ENCODE results near the gene RAB40C. TPM values are rescaled to one million over a fixed set of nuclear protein-coding genes. Genes with fewer than 3 reads are reported as not detected.

Gene RAB40C
- total RNA-seq, 4 donors from 2014 or later = 17.7 to 28.3 (median 22.1) TPM

DNA sequence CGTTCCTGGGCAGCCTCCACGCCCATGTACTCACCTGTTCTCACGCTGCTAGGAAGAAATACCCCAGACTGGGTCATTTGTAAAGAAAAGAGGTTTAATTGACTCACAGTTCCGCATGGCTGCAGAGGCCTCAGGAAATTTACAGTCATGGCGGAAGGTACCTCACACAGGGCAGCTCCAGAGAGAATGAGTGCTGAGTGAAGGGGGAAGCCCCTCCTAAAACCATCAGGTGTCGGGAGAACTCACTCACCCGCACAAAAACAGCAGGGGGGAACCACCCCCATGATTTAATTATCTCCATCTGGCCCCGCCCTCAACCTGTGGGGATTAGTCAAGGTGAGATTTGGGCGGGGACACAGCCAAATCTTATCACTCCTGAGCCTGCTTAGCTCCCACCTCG lies 18.2 kb downstream of the RAB40C start:
- Histone ChIP-seq H3K36me3 (peaks cover 0 to 5% of the 10 kb centered on the region in 2 donors), H3K27me3 (no peaks in the 10 kb centered on the region), H3K4me1 (peaks cover 0 to 10% (median 2%) of the 10 kb centered on the region in 3 donors), H3K9me3 (no peaks in the 10 kb centered on the region), H3K27ac (no peak overlapping the region), H3K4me3 (no peak overlapping the region)
- TF ChIP-seq, protein P1, sequence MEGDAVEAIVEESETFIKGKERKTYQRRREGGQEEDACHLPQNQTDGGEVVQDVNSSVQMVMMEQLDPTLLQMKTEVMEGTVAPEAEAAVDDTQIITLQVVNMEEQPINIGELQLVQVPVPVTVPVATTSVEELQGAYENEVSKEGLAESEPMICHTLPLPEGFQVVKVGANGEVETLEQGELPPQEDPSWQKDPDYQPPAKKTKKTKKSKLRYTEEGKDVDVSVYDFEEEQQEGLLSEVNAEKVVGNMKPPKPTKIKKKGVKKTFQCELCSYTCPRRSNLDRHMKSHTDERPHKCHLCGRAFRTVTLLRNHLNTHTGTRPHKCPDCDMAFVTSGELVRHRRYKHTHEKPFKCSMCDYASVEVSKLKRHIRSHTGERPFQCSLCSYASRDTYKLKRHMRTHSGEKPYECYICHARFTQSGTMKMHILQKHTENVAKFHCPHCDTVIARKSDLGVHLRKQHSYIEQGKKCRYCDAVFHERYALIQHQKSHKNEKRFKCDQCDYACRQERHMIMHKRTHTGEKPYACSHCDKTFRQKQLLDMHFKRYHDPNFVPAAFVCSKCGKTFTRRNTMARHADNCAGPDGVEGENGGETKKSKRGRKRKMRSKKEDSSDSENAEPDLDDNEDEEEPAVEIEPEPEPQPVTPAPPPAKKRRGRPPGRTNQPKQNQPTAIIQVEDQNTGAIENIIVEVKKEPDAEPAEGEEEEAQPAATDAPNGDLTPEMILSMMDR (IDR thresholded peaks at IDR 0.05) = no peak
- TF ChIP-seq POLR2AphosphoS5 (IDR thresholded peaks at IDR 0.05) (no peak), POLR2A (IDR thresholded peaks at IDR 0.05) (no peak), EP300 (IDR thresholded peaks at IDR 0.05) (no peak)
- ATAC-seq = no peak
- 62 to 73% methylated on average over 2 to 5 of the region's 10 CpGs for WGBS, 2 donors (ENCODE audit: low coverage in 1 of 2)

DNA sequence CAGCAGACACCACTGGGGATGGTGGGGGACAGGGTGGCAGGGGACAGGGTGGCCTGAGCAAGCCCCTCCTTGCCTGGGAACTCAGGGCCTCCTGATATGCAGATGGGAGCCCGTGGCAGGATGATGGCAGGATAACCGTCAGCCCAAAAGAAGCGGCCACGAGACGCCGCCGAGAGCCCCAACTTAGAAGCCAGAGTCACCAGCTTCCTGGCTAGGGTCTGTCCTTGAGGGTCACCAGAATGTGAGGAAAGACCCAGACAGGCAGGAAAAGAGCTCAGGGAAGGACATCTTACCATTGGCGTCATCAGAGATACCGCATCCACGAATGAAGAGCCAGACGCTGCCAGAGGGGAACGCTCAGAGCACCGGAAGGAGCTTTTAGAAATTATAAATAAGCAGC lies 19.4 kb downstream of the RAB40C start:
- 96 to 100% methylated on average over 1 to 4 of the region's 13 CpGs for WGBS, 2 donors (ENCODE audit: low coverage in 1 of 2)

DNA sequence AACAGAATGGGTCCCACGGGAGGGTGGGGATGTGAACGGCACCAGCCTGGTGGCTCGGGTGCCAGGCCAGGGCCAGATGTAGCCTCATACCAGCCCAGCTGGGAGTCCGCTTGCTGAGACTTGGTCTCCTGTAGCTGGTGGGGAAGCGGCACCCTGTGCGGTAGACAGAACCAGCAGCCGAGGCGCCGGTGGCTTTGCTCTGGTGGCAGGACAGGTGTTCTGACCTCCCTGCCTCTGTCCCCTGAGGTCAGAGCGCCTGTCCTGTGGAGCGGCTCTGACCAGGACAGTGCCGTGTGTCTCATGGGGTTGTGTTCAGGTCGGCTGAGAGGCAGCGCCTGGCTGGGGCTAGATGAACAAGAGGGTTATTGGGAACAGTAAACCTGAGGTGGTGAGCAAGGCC lies 20.1 kb downstream of the RAB40C start:
- no peak for TF ChIP-seq POLR2AphosphoS5 (IDR thresholded peaks at IDR 0.05)
- TF ChIP-seq, protein P1 (IDR thresholded peaks at IDR 0.05) = no peak
- no peak for TF ChIP-seq POLR2A (IDR thresholded peaks at IDR 0.05)
- TF ChIP-seq EP300 (IDR thresholded peaks at IDR 0.05) = no peak
- Histone ChIP-seq H3K4me1 (peaks cover 0 to 10% (median 2%) of the 10 kb centered on the region in 3 donors), H3K27me3 (no peaks in the 10 kb centered on the region), H3K36me3 (peaks cover 0 to 12% of the 10 kb centered on the region in 2 donors), H3K9me3 (no peaks in the 10 kb centered on the region), H3K27ac (no peak overlapping the region), H3K4me3 (no peak overlapping the region)
- no peak for ATAC-seq
- 87% methylated on average over 3 of the region's 14 CpGs; no CpG with 5 or more reads in 1 of the 2 donors for WGBS, 2 donors (ENCODE audit: low coverage in 1 of 2)

More for the DNA sequence above, 19.4 kb downstream of the RAB40C start:
- H3K9me3 ChIP-seq = no peaks in the 10 kb centered on the region
- no peak overlapping the region for H3K4me3 ChIP-seq
- ATAC-seq = no peak
- peaks cover 0 to 12% of the 10 kb centered on the region in 2 donors for H3K36me3 ChIP-seq
- no peaks in the 10 kb centered on the region for H3K27me3 ChIP-seq
- TF ChIP-seq POLR2AphosphoS5 (IDR thresholded peaks at IDR 0.05) (no peak), EP300 (IDR thresholded peaks at IDR 0.05) (no peak), POLR2A (IDR thresholded peaks at IDR 0.05) (no peak)
- TF ChIP-seq, protein P1 (IDR thresholded peaks at IDR 0.05) = no peak
- H3K27ac ChIP-seq = no peak overlapping the region
- peaks cover 0 to 10% (median 2%) of the 10 kb centered on the region in 3 donors for H3K4me1 ChIP-seq

DNA sequence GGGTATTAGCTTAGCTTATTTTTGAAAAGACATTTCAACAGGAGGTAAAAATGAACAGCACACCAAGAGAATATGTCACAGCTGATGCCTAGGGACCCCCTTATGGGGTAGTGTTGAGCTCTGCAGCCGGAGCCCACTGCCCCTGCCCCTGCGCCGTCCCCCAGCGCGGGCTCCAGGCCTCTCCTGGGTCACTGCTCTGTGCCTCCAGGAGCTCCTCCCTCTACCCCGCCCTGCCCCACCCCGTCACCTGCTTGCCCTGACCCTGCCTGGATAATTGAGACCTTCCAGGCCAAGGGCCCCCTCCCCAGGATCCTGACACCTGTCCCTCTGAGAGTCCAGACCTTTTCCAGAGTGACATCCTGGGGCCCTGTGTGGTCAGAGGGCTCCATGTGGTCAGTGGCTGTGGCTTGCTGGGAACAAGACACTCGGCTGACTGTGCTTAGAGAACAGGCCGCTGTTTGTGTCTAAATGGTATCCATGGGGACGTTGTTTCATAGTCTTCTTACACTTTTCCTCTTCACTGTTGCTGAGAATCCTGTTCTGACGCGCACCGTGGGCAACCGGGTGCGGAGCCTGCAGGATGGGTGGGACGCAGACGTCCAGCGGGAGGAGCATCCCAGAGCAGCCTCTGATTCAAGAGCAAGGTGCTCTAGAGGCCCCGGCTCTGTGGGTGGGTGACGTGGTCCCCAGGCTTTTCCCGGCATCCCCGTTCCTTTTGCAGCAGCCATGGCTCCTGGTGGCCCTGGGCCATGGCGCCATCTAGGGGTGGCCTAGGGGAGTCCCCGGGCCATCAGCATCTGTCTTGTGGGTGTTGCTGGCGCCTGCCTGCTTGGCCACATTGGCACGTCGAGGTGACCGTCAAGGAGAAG lies 20.9 kb downstream of the RAB40C start:
- Histone ChIP-seq H3K4me3 (no peak overlapping the region), H3K9me3 (no peaks in the 10 kb centered on the region), H3K27me3 (no peaks in the 10 kb centered on the region), H3K36me3 (peaks cover 0 to 7% of the 10 kb centered on the region in 2 donors), H3K4me1 (peaks cover 0 to 10% (median 2%) of the 10 kb centered on the region in 3 donors), H3K27ac (no peak overlapping the region)
- TF ChIP-seq, protein P1 (IDR thresholded peaks at IDR 0.05) = peak in 3 of 4 experiments; percentile 38 to 75 (median 54)
- no peak for TF ChIP-seq POLR2AphosphoS5 (IDR thresholded peaks at IDR 0.05)
- ATAC-seq = peak; percentile 51
- 100% methylated on average over 3 of the region's 28 CpGs; no CpG with 5 or more reads in 1 of the 2 donors for WGBS, 2 donors (ENCODE audit: low coverage in 1 of 2)

DNA sequence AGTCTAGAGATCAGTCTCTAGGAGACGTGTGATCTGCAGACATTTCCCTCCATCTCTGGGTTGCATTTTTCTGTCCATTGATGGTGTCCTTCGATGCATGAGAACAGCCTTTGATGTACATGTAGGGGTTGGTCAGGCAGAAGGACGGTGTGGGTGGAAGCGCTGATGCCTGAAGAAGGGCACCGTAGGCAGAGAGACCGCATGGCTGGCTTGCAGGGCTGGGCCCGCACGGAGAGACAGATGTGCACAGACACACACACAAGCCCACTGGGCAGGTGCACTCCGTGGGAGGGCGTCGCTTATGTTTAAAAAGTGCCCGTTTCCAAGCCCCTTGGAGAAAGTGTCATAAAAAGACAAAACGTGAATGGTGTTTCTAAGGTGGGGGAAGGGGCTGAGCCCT lies 25.3 kb downstream of the RAB40C start:
- ATAC-seq = no peak
- Histone ChIP-seq H3K27me3 (no peaks in the 10 kb centered on the region), H3K4me1 (peaks cover 0 to 10% (median 2%) of the 10 kb centered on the region in 3 donors), H3K36me3 (peaks cover 0 to 28% of the 10 kb centered on the region in 2 donors), H3K4me3 (no peak overlapping the region), H3K27ac (no peak overlapping the region), H3K9me3 (no peaks in the 10 kb centered on the region)
- 86 to 91% methylated on average over 8 to 11 of the region's 13 CpGs for WGBS, 2 donors (ENCODE audit: low coverage in 1 of 2)
- TF ChIP-seq POLR2AphosphoS5 (IDR thresholded peaks at IDR 0.05) (no peak), EP300 (IDR thresholded peaks at IDR 0.05) (no peak), POLR2A (IDR thresholded peaks at IDR 0.05) (no peak)
- TF ChIP-seq, protein P1 (IDR thresholded peaks at IDR 0.05) = no peak
